ENCODE data around the gene JAKMIP2. TPM values are rescaled to one million over a fixed set of nuclear protein-coding genes. Genes with fewer than 3 reads are reported as not detected.

JAKMIP2 gene
- polyA plus RNA-seq, 1 donor from 2014 or later, result 46.3 TPM

- H4K20me1 ChIP-seq (ENCODE audit: insufficient read depth), result no peaks in the 10 kb centered on the region
- no peak overlapping the region for H3K27ac ChIP-seq (ENCODE audit: low read length)
Measured at GRCh38 chr5:147712019-147712418, 70.5 kb downstream of the JAKMIP2 start.

GRCh38 chr5:147711019-147711418 is 71.5 kb downstream of the JAKMIP2 start:
- H3K9ac ChIP-seq (ENCODE audit: low read length), result no peak overlapping the region
- H3K9me3 ChIP-seq (ENCODE audit: low read length), result no peaks in the 10 kb centered on the region
- no peaks in the 10 kb centered on the region for H4K20me1 ChIP-seq (ENCODE audit: insufficient read depth)
- no peaks in the 10 kb centered on the region for H3K27me3 ChIP-seq (ENCODE audit: insufficient read depth, low read depth, low read length)
- H3K4me3 ChIP-seq (ENCODE audit: low read length), result no peak overlapping the region
- no peak overlapping the region for H3K27ac ChIP-seq (ENCODE audit: low read length)
- H3K9me2 ChIP-seq (ENCODE audit: insufficient read depth, low read length), result no peaks in the 10 kb centered on the region
- peaks cover 27% of the 10 kb centered on the region for H3K79me2 ChIP-seq (replicated peaks; ENCODE audit: insufficient read depth, low read length)
- H3K4me2 ChIP-seq (ENCODE audit: low read length), result no peak overlapping the region
- H2AFZ ChIP-seq (ENCODE audit: low read depth, low read length), result no peak overlapping the region
- TF ChIP-seq EP300 (conservative IDR thresholded peaks at IDR 0.05; ENCODE audit: poor library complexity, severe bottlenecking), result no peak
- TF ChIP-seq TAF1 (IDR thresholded peaks at IDR 0.05; ENCODE audit: low read depth), result no peak
- no peak for TF ChIP-seq MXI1 (conservative IDR thresholded peaks at IDR 0.05; ENCODE audit: poor library complexity, severe bottlenecking)
- TF ChIP-seq CTCF (IDR thresholded peaks at IDR 0.05; ENCODE audit: poor library complexity, severe bottlenecking), result no peak
- TF ChIP-seq EZH2 (IDR thresholded peaks at IDR 0.05; ENCODE audit: borderline replicate concordance, insufficient read depth, low read length, poor library complexity, severe bottlenecking), result no peak
- no peak for TF ChIP-seq RAD21 (conservative IDR thresholded peaks at IDR 0.05)
- TF ChIP-seq REST (IDR thresholded peaks at IDR 0.05; ENCODE audit: borderline replicate concordance), result no peak
- TF ChIP-seq POLR2AphosphoS5 (IDR thresholded peaks at IDR 0.05), result no peak
- TF ChIP-seq SMC3 (conservative IDR thresholded peaks at IDR 0.05; ENCODE audit: poor library complexity), result no peak
- no peaks in the 10 kb centered on the region for H3K36me3 ChIP-seq (ENCODE audit: insufficient read depth, low read length)
- H3F3A ChIP-seq (ENCODE audit: insufficient read depth, low read length, poor library complexity, severe bottlenecking), result no peaks in the 10 kb centered on the region

More at GRCh38 chr5:147712019-147712418, 70.5 kb downstream of the JAKMIP2 start:
- no peak overlapping the region for H3K4me2 ChIP-seq (ENCODE audit: low read length)
- no peaks in the 10 kb centered on the region for H3K9me2 ChIP-seq (ENCODE audit: insufficient read depth, low read length)
- H3F3A ChIP-seq (ENCODE audit: insufficient read depth, low read length, poor library complexity, severe bottlenecking), result no peaks in the 10 kb centered on the region
- H3K4me3 ChIP-seq (ENCODE audit: low read length), result no peak overlapping the region
- H3K9ac ChIP-seq (ENCODE audit: low read length), result no peak overlapping the region
- H3K36me3 ChIP-seq (ENCODE audit: insufficient read depth, low read length), result no peaks in the 10 kb centered on the region
- peaks cover 27% of the 10 kb centered on the region for H3K79me2 ChIP-seq (replicated peaks; ENCODE audit: insufficient read depth, low read length)
- H3K27me3 ChIP-seq (ENCODE audit: insufficient read depth, low read depth, low read length), result no peaks in the 10 kb centered on the region
- no peak overlapping the region for H2AFZ ChIP-seq (ENCODE audit: low read depth, low read length)
- TF ChIP-seq MXI1 (conservative IDR thresholded peaks at IDR 0.05; ENCODE audit: poor library complexity, severe bottlenecking) (no peak), EZH2 (IDR thresholded peaks at IDR 0.05; ENCODE audit: borderline replicate concordance, insufficient read depth, low read length, poor library complexity, severe bottlenecking) (no peak), EP300 (conservative IDR thresholded peaks at IDR 0.05; ENCODE audit: poor library complexity, severe bottlenecking) (no peak), TAF1 (IDR thresholded peaks at IDR 0.05; ENCODE audit: low read depth) (no peak), POLR2AphosphoS5 (IDR thresholded peaks at IDR 0.05) (no peak)
- no peaks in the 10 kb centered on the region for H3K9me3 ChIP-seq (ENCODE audit: low read length)
